ENCODE results near the gene HPS4.

Gene HPS4

GRCh38 chr22:26464312-26464711, 19.3 kb downstream of the HPS4 start:
- no peak for DNase-seq (ENCODE audit: low spot score)

GRCh38 chr22:26463688-26464087, 19.9 kb downstream of the HPS4 start:
- DNase-seq (ENCODE audit: low spot score), result no peak

GRCh38 chr22:26463101-26463661, 20.4 kb downstream of the HPS4 start:
- no peak for DNase-seq (ENCODE audit: low spot score)

DNA sequence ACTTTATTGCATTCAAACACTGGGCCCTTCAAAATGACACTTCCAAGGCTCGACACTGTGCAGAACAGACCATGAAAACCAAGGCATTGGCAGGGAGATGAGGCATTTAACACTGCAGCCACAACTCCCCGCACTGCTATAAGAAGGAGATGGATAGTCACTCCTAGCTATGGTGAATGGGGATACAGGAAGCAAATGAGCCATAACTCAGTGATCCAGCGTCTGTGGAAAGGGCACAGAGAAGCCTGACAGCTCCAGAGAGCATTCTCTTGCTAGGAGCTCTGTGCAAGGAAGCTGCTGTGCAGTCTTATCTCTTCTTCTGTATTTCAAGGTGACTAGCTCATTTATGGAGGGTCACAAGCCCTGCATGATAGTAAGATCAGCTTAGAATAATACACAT, 20.9 kb downstream of the HPS4 start:
- DNase-seq (ENCODE audit: low spot score), result no peak

DNA sequence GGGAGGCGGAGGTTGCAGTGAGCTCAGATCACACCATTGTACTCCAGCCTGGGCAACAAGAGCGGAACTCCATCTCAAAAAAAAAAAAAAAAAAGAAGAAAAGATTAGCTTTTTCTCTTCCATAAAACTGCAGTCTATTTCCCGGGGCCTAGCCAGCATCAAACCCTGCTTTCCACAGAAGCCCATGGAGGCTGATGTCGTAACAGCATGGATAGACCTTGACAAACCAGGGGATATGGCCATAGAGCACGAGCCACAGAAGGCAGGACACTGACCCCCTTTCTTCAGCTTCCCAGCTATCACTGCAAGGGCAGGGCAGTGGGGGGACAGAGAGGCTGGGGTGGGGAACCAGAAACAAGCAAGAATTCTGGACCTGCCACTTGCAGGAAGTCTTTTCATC, 21.5 kb downstream of the HPS4 start:
- DNase-seq (ENCODE audit: low spot score), result no peak

DNA sequence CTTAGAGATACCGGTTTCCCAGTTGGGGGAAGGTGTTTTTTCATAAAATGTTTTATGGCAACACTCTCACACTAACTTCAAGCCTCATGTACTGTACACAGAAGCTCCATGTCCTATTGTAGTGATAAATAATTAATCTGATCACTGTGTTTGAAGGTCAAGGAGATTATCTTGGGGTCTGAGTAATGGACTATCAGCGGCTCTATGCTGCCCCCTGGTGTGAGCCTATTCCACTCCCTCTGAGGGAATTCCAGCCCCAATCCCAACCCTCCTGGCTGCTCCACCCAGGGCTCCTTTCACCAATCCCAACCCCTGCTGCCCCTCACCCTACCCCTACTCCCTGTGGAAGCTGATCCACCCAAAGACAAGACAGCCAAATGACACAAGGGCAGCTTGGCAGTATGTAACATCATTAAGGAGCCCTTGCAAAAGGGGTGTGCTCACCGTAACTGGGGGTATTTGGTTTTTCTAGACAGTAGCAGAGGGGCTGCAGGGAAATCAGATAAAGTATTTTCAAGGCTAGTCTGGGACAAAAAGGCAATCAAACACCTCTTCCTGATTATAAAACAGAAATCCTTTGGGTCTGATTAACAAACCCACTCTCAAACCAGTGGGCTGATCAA, 22.3 kb downstream of the HPS4 start:
- DNase-seq (ENCODE audit: low spot score), result no peak

- no peak for DNase-seq (ENCODE audit: low spot score)
Measured at GRCh38 chr22:26460202-26460601, 23.4 kb downstream of the HPS4 start.

- DNase-seq (ENCODE audit: low spot score), result no peak
Measured at GRCh38 chr22:26457661-26458272, 25.8 kb downstream of the HPS4 start.

- no peak for DNase-seq (ENCODE audit: low spot score)
Measured at GRCh38 chr22:26453812-26454500, 29.6 kb downstream of the HPS4 start.

- DNase-seq (ENCODE audit: low spot score), result no peak
Measured at GRCh38 chr22:26453216-26453615, 30.4 kb downstream of the HPS4 start.

GRCh38 chr22:26452236-26453016, 31.2 kb downstream of the HPS4 start:
- no peak for DNase-seq (ENCODE audit: low spot score)

GRCh38 chr22:26450453-26451185, 33.0 kb downstream of the HPS4 start:
- no peak for DNase-seq (ENCODE audit: low spot score)

DNA sequence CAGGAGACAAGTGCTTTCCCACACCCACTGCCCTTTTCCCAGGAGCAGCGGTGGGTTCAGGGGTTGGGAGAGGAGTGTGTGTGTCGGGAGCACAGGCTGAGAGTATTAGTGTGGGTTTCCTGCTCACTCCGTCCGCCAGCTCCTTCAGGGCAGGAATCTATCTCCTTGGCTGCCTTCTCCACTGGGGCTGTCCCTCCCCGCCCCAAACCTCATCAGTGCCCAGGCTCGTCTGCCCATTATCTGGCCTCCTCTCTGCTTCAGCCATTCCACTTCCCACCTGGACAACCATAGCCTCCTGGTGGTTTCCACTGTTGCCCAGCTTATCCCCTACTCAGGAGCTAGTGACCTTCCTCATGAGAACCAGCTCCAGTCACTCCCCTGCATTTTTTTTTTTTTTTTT, 34.6 kb downstream of the HPS4 start:
- no peak for DNase-seq (ENCODE audit: low spot score)

DNA sequence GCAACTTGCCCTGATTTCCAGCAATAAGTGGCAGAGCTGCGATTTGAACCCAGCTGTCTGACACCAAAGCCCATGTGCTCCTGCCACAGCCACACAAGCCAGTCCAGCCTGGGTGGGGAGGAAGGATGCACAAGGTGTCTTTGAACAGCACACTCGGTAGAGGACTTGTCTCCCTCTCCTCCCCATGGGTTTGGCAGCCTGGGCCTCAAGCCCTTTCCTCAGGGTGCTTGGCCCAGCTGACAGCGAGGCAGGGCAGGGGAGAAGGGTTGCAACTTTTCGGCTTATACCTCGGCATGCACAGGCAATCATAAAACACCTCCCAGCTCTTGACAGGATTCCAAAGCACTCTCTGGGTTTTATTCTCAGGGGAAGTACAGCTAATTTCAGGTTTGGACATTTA, 35.2 kb downstream of the HPS4 start:
- no peak for DNase-seq (ENCODE audit: low spot score)

GRCh38 chr22:26447584-26448329, 35.8 kb downstream of the HPS4 start:
- no peak for DNase-seq (ENCODE audit: low spot score)

DNA sequence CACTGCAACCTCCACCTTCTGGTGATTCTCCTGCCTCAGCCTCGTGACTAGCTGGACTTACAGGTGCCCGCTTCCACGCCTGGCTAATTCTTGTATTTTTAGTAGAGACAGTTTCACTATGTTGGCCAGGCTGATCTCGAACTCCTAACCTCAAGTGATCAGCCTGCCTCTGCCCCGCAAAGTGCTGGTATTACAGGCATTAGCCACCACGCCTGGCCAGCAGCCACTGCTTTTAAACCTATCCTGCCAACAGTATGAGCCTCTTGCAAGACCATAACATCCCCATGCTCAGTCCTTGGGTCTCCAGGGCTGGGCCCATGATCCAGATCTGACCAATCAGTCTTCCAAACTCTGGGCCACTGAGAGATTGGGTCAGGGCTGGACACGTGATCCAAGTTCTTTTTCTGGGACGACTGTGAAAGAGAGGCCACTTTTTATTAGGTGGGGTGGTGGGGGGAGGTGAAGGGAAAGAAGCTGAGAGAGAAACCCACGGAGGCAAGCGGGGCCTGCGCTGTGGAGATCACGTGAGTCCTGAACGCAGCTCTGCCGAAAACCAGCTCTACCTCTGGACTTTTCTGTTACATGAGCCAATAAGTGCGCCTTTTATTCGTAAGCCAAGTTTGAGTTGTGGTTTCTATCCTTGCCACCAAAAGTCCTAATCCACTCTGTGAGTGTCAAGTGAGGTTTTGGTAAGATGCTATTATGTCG, 36.6 kb downstream of the HPS4 start:
- no peak for DNase-seq (ENCODE audit: low spot score)

GRCh38 chr22:26445577-26446275, 37.9 kb downstream of the HPS4 start:
- DNase-seq (ENCODE audit: low spot score), result no peak

- no peak for DNase-seq (ENCODE audit: low spot score)
Measured at GRCh38 chr22:26444777-26445176, 38.8 kb downstream of the HPS4 start.

DNA sequence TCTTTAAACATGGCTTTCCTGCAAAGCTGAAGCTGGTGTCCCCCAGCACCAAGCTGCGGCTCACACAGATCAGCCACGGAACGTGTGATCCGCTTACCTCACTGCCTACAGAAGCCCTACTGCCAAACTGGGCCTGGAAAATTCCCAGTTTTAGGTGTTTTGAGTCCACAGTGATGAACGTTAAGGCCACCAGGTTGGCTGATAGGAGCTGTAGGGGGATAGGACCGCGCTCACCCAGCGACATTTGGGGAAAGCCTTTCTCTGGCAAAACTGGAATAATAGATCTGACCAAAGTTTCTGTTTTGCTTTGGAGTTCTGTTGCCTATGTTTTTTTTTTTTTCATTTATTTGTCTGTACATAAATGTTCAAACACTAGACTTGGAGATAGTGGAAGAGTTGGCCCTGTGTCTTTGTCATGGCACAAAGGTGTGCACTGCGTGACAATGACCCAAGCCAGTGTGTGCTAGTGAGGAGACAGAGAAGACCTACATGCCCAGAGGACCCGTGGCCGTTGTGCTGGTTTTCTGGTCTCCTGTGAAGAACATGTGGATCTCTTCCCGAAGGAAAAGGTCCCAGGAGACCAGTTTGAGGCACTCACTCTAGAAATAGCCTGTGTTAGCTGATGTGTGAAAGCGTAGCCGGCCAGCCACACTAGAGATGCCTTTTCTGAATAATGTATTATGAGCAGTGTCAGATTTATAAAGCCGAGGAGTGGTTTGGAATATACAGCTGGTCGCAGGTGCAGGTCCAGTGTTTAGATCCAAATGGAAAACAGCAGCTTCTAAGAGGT, 39.5 kb downstream of the HPS4 start:
- DNase-seq (ENCODE audit: low spot score), result no peak

Data from activated CD4-positive, alpha-beta T cell treated with anti-CD3 and anti-CD28 coated beads, Interleukin-2, Interleukin-4, amounts not matched to agents 100 ng/mL and 50 ng/mL, durations not matched to agents 16 hours and 8 hours (primary cell).